Lower leg skin (tissue), 4 donors: ENCODE data around the gene RABGAP1. TPM values are rescaled to one million over a fixed set of nuclear protein-coding genes. Genes with fewer than 3 reads are reported as not detected.

Source experiments
- DNase-seq, 2 donors: peaks; one replicate each; pipeline ENCODE4 v3.0.0-alpha.2; 2019; ENCODE audit warnings: low spot score in 2 of 2
- H3K4me3 ChIP-seq: fragments of 200-600 bp; sonication (generic); 2 replicates; pipeline ENCODE4 v1.5.1; 2017; ENCODE audit warnings: mild to moderate bottlenecking, low read depth; ENCODE audit not compliant: poor library complexity, severe bottlenecking
- POLR2A ChIP-seq, 2 donors: fragments of 450-650 bp; IDR thresholded peaks; one replicate each; pipeline ENCODE4 v1.6.1; 2016 to 2017; ENCODE audit warnings: antibody characterized with exemption in 2 of 2, mild to moderate bottlenecking in 1 of 2, moderate library complexity in 1 of 2
- WGBS, 2 donors: methylation state at CpG; one replicate each; pipeline ENCODE4 v1.1.5; 2018; 5-methylcytosine and 5-hydroxymethylcytosine counted together
- intact Hi-C: fragments of 100-400 bp; cut with DNase I; formaldehyde crosslinking; loops from one replicate; pipeline ENCODE4 v1.15.0; 2023; ENCODE audit warnings: low total_unique reads
- total RNA-seq, 4 donors: library from RNA; depleted of rRNA; stranded (reverse); fragments of >200 nt; gene quantifications; one replicate each; pipeline ENCODE4 v1.1.0, GENCODE V29; 2016
- TF ChIP-seq, protein P1 (sequence below), 3 donors: fragments of 450-650 bp; IDR thresholded peaks; one replicate each; pipeline ENCODE4 v1.5.1; 2016; ENCODE audit warnings: antibody characterized with exemption in 3 of 3, mild to moderate bottlenecking in 3 of 3, moderate library complexity in 2 of 3

Gene RABGAP1
- total RNA-seq, 4 donors from 2014 or later = 36.7 to 52.1 (median 45.4) TPM

DNA sequence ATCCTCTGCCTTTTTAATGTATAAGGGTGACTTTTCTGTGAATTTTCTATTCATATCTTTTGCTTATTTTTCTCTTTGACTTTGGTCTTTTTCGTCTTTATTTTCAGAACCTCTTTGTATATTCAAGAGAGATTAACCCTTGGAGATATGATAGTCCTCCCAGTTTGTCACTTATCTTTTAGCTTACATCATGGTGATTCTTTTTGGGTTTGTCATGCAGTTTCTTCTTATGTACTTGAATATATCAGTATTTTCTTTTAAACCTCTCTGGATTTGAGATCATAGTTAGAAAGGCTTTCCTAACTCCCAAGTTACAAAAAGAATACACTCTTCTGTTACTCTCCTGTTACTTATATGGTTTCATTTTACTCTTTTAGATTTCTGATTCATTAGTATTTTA is 65.1 kb downstream of the RABGAP1 start:
- H3K4me3 ChIP-seq = no peak overlapping the region
- TF ChIP-seq, protein P1, sequence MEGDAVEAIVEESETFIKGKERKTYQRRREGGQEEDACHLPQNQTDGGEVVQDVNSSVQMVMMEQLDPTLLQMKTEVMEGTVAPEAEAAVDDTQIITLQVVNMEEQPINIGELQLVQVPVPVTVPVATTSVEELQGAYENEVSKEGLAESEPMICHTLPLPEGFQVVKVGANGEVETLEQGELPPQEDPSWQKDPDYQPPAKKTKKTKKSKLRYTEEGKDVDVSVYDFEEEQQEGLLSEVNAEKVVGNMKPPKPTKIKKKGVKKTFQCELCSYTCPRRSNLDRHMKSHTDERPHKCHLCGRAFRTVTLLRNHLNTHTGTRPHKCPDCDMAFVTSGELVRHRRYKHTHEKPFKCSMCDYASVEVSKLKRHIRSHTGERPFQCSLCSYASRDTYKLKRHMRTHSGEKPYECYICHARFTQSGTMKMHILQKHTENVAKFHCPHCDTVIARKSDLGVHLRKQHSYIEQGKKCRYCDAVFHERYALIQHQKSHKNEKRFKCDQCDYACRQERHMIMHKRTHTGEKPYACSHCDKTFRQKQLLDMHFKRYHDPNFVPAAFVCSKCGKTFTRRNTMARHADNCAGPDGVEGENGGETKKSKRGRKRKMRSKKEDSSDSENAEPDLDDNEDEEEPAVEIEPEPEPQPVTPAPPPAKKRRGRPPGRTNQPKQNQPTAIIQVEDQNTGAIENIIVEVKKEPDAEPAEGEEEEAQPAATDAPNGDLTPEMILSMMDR (IDR thresholded peaks at IDR 0.05) = no peak
- no peak for TF ChIP-seq POLR2A (IDR thresholded peaks at IDR 0.05)
- whole genome bisulfite sequencing, 2 donors = 85 to 92% methylated on average over 1 of the region's 1 CpG
- DNase-seq = no peak
- intact Hi-C loops = no loop called here

DNA sequence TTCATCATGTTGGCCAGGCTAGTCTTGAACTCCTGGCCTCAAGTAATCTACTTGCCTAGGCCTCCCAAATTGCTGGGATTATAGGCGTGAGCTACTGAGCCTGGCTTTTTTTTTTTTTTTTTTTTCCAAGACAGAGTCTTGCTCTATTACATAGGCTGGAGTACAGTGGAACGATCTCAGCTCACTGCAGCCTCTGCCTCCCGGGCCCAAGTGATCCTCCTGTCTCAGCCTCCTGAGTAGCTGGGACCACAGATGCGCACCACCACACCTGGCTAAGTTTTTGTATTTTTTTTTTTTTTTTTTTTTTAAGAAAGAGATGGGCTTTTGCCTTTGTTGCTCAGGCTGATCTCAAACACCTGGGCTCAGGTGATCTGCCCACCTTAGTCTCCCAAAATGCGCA is 66.4 kb downstream of the RABGAP1 start:
- intact Hi-C loops = no loop called here
- H3K4me3 ChIP-seq = no peak overlapping the region
- TF ChIP-seq POLR2A (IDR thresholded peaks at IDR 0.05) = no peak
- TF ChIP-seq, protein P1 (IDR thresholded peaks at IDR 0.05) = no peak
- WGBS, 2 donors = 86 to 98% methylated on average over 5 of the region's 5 CpGs
- DNase-seq = no peak

DNA sequence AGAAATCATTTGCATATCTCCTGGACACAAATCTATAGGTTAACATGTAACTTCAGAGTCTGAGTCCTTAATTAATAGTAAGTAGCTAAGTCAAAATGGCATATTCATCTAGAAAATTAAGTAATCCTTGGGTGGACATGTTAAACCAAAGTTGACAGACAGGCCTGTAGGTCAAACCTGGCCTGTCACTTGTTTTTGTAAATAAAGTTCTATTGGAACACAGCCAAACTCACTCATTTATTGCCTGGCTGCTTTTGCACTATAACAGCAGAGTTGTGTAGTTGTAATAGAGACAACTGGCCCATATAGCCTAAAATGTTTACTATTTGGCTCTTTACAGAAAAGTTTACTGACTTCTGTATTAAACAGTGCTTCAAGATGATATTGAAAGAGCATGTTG is 68.1 kb downstream of the RABGAP1 start:
- no peak overlapping the region for H3K4me3 ChIP-seq
- intact Hi-C loops = no loop called here
- no peak for TF ChIP-seq POLR2A (IDR thresholded peaks at IDR 0.05)
- TF ChIP-seq, protein P1 (IDR thresholded peaks at IDR 0.05) = no peak
- no peak for DNase-seq

DNA sequence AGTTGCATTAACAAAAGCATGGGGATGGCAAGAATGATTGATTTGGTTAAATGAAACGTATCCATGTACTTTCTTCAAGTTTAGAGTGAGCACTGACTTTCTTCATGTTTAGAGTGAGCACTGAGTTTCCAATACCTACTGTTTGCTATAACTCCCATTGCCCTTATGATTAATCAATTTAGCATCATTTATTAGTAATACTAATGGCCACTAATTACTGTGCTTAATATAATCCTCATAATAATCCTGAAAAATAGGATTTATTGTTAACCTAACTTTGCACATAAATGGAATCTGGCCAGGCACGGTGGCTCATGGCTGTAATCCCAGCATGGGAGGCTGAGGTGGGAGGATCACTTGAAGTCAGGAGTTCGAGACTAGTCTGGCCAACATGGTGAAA is 70.6 kb downstream of the RABGAP1 start:
- intact Hi-C loops = no loop called here
- TF ChIP-seq, protein P1 (IDR thresholded peaks at IDR 0.05) = no peak
- no peak for TF ChIP-seq POLR2A (IDR thresholded peaks at IDR 0.05)
- no peak for DNase-seq
- H3K4me3 ChIP-seq = no peak overlapping the region
- 92 to 96% methylated on average over 3 of the region's 3 CpGs for WGBS, 2 donors

DNA sequence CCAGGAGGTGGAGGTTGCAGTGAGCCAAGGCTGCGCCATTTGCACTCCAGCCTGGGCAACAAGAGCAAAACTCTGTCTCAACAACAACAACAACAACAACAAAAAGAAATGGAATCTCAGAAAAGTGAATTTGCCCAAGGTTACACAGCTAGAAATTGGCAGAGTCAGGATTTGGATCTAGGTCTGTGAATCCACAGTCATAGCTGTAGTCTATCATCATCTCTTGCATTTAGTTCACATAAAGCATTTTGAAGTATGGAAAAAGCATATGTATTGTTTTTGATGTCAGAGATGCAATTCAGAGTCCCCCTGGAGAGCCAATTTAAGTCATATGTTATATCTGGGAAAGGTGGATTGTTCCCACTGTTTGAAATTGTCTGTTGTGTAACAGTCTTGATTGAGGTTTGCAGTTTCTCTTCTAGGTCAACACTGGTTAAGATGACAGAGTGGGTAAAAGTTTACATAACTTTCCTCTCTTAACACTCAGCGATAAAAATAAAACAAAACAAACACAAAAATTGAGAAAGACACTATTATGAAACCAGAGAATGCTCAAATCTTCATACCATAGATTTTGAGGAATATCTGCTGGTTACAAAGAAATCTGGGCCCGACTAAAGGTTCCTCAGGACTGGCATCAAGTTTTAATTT is 71.2 kb downstream of the RABGAP1 start:
- no peak for TF ChIP-seq POLR2A (IDR thresholded peaks at IDR 0.05)
- TF ChIP-seq, protein P1 (IDR thresholded peaks at IDR 0.05) = no peak
- 95% methylated on average over 3 of the region's 3 CpGs for WGBS, 2 donors
- DNase-seq = no peak
- intact Hi-C loops = no loop called here
- no peak overlapping the region for H3K4me3 ChIP-seq

DNA sequence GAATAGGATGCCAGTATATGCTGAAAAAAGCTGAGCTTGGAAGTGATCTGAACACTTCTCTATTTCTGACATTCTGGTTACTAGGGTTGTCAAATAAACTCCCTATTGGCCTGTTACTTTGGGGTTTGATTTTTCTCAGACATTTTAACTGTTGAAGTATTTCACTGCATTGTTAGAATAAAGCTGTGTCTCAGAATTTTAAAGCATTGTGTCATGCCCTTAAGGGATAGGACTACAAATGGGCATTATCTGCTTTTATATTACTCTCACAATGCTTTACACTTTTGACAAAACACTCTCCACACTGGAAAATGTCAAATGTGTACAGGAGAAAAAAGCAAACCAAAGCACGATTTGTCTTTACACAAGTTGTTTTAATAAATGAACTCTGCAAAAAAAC is 75.8 kb downstream of the RABGAP1 start:
- intact Hi-C loops = no loop called here
- no peak for DNase-seq
- no peak overlapping the region for H3K4me3 ChIP-seq
- 86% methylated on average over 1 of the region's 1 CpG for WGBS, 2 donors
- TF ChIP-seq, protein P1 (IDR thresholded peaks at IDR 0.05) = no peak
